DOHH2 (cell line): Measurements from ENCODE around the gene NNAT.
"Not testable (repeated sequence)": the region's sequence is repeated elsewhere in the genome, so short reads cannot be mapped to it uniquely, and the experiment has no call there.

Experiments used
- H3F3A ChIP-seq: fragments of 200-600 bp; sonication (generic), shearing (Covaris generic); 2 replicates; pipeline ENCODE4 v1.6.0; 2016; ENCODE audit warnings: antibody characterized with exemption, mild to moderate bottlenecking; ENCODE audit not compliant: control insufficient read depth, insufficient read depth
- H3K27ac ChIP-seq: fragments of 200-600 bp; sonication (generic); 2 replicates; pipeline ENCODE4 v1.5.1; 2014; ENCODE audit warnings: low read depth, mild to moderate bottlenecking, low read length, moderate library complexity
- H3K27me3 ChIP-seq: fragments of 200-600 bp; sonication (generic); 2 replicates; pipeline ENCODE4 v1.6.1; 2014; ENCODE audit warnings: mild to moderate bottlenecking, low read length, mixed read lengths; ENCODE audit not compliant: control insufficient read depth
- H3K36me3 ChIP-seq: fragments of 200-600 bp; sonication (generic); 2 replicates; pipeline ENCODE4 v1.6.1; 2014; ENCODE audit warnings: mild to moderate bottlenecking, low read length, moderate library complexity, mixed read lengths; ENCODE audit not compliant: control insufficient read depth
- H3K4me1 ChIP-seq: fragments of 200-600 bp; sonication (generic); 2 replicates; pipeline ENCODE4 v1.6.1; 2014; ENCODE audit warnings: mild to moderate bottlenecking, low read length, mixed read lengths; ENCODE audit not compliant: control insufficient read depth
- H3K4me2 ChIP-seq: fragments of 200-600 bp; sonication (generic); 2 replicates; pipeline ENCODE4 v1.6.0; 2014; ENCODE audit warnings: mild to moderate bottlenecking, low read length, moderate library complexity
- H3K4me3 ChIP-seq: fragments of 200-600 bp; sonication (generic); 2 replicates; pipeline ENCODE4 v1.5.1; 2014; ENCODE audit warnings: mild to moderate bottlenecking, low read length, mixed read lengths
- H3K79me2 ChIP-seq: fragments of 200-600 bp; sonication (generic); 2 replicates; pipeline ENCODE4 v1.6.1; 2014; ENCODE audit warnings: mild to moderate bottlenecking, low read length, mixed read lengths; ENCODE audit not compliant: control insufficient read depth
- H3K9me2 ChIP-seq: fragments of 200-600 bp; sonication (generic); replicated peaks from 2 replicates; pipeline ENCODE4 v1.6.1; 2014; ENCODE audit warnings: mild to moderate bottlenecking, low read length, mixed read lengths; ENCODE audit not compliant: control insufficient read depth
- H3K9me3 ChIP-seq: fragments of 200-600 bp; sonication (generic); 2 replicates; pipeline ENCODE4 v1.6.1; 2014; ENCODE audit warnings: antibody characterized with exemption, low read length, mixed read lengths; ENCODE audit not compliant: control insufficient read depth, insufficient read depth
- H4K20me1 ChIP-seq: fragments of 200-600 bp; sonication (generic); 2 replicates; pipeline ENCODE4 v1.6.0; 2014; ENCODE audit warnings: low read depth, mild to moderate bottlenecking, antibody characterized with exemption, low read length, moderate library complexity; ENCODE audit not compliant: control insufficient read depth, insufficient read depth
- CTCF ChIP-seq: fragments of 200-600 bp; sonication (generic); IDR thresholded peaks from one replicate; pipeline ENCODE4 v1.5.1; 2014; ENCODE audit warnings: antibody characterized with exemption, mild to moderate bottlenecking, low read depth, low read length; ENCODE audit not compliant: poor library complexity, severe bottlenecking
- EZH2phosphoT487 ChIP-seq: fragments of 200-600 bp; sonication (generic); IDR thresholded peaks from 2 replicates; pipeline ENCODE4 v1.6.1; 2017; ENCODE audit warnings: borderline replicate concordance, mild to moderate bottlenecking, antibody characterized with exemption, low read length, moderate library complexity, mixed read lengths

NNAT gene

GRCh38 chr20:37552415-37552814, 31.4 kb downstream of the NNAT start:
- no peak for TF ChIP-seq EZH2phosphoT487
- TF ChIP-seq CTCF, result no peak
- H3K27ac ChIP-seq, result no peak overlapping the region
- 0 out of 2 replicates have a peak, but pooled peaks cover 3% of the 10 kb centered on the region for H3K4me1 ChIP-seq
- H3K36me3 ChIP-seq, result no peaks in the 10 kb centered on the region
- H3K27me3 ChIP-seq, result peaks cover 9% of the 10 kb centered on the region; the same call in 1 of the 2 replicates
- no peak overlapping the region for H3K4me2 ChIP-seq
- H3K4me3 ChIP-seq, result no peak overlapping the region
- no peaks in the 10 kb centered on the region for H3K9me2 ChIP-seq
- no peaks in the 10 kb centered on the region for H4K20me1 ChIP-seq
- H3F3A ChIP-seq, result no peaks in the 10 kb centered on the region
- no peaks in the 10 kb centered on the region for H3K79me2 ChIP-seq
- H3K9me3 ChIP-seq, result no peaks in the 10 kb centered on the region

GRCh38 chr20:37554721-37555298, 33.8 kb downstream of the NNAT start:
- H3F3A ChIP-seq, H3K9me2 ChIP-seq, H3K27ac ChIP-seq, H4K20me1 ChIP-seq, H3K4me3 ChIP-seq, H3K4me2 ChIP-seq, H3K4me1 ChIP-seq, H3K27me3 ChIP-seq, H3K9me3 ChIP-seq, H3K36me3 ChIP-seq, H3K79me2 ChIP-seq: not testable (repeated sequence)

- Histone ChIP-seq H3K9me3 (no peaks in the 10 kb centered on the region), H3K4me1 (no peaks in the 10 kb centered on the region), H3K79me2 (no peaks in the 10 kb centered on the region), H3F3A (no peaks in the 10 kb centered on the region), H3K36me3 (no peaks in the 10 kb centered on the region), H4K20me1 (no peaks in the 10 kb centered on the region), H3K9me2 (no peaks in the 10 kb centered on the region), H3K27me3 (peaks cover 9% of the 10 kb centered on the region; the same call in 1 of the 2 replicates), H3K4me2 (no peak overlapping the region), H3K27ac (no peak overlapping the region), H3K4me3 (no peak overlapping the region)
- TF ChIP-seq CTCF (no peak), EZH2phosphoT487 (no peak)
Measured at GRCh38 chr20:37556538-37556937, 35.5 kb downstream of the NNAT start.

GRCh38 chr20:37558306-37558705, 37.3 kb downstream of the NNAT start:
- Histone ChIP-seq H3K4me1 (no peaks in the 10 kb centered on the region), H3K79me2 (no peaks in the 10 kb centered on the region), H3K27ac (no peak overlapping the region), H3K36me3 (no peaks in the 10 kb centered on the region), H3K27me3 (peaks cover under 1% of the 10 kb centered on the region; the same call in 1 of the 2 replicates), H4K20me1 (no peaks in the 10 kb centered on the region), H3K9me3 (no peaks in the 10 kb centered on the region), H3K4me3 (no peak overlapping the region), H3K9me2 (no peaks in the 10 kb centered on the region), H3K4me2 (no peak overlapping the region), H3F3A (no peaks in the 10 kb centered on the region)
- TF ChIP-seq EZH2phosphoT487, result no peak
- TF ChIP-seq CTCF, result no peak
